Measurements from ENCODE around the gene ALG11.
"Not testable (repeated sequence)": the region's sequence is repeated elsewhere in the genome, so short reads cannot be mapped to it uniquely, and the experiment has no call there.

ALG11 gene

GRCh38 chr13:52030401-52030800 lies 18.2 kb downstream of the ALG11 start:
- DNase-seq = not testable (repeated sequence)

- DNase-seq = no peak
Observed at GRCh38 chr13:52033039-52033438, 20.8 kb downstream of the ALG11 start.

GRCh38 chr13:52034616-52035226 lies 22.5 kb downstream of the ALG11 start:
- DNase-seq = no peak

GRCh38 chr13:52036037-52036436 lies 23.8 kb downstream of the ALG11 start:
- DNase-seq = no peak

- DNase-seq = no peak
Observed at GRCh38 chr13:52043675-52044074, 31.5 kb downstream of the ALG11 start.

GRCh38 chr13:52047463-52047862 lies 35.3 kb downstream of the ALG11 start:
- DNase-seq = no peak

- DNase-seq = no peak
Observed at GRCh38 chr13:52048516-52048915, 36.3 kb downstream of the ALG11 start.

- no peak for DNase-seq
Observed at GRCh38 chr13:52051400-52051799, 39.2 kb downstream of the ALG11 start.

- no peak for DNase-seq
Observed at GRCh38 chr13:52053460-52053859, 41.3 kb downstream of the ALG11 start.

GRCh38 chr13:52061064-52061463 lies 48.9 kb downstream of the ALG11 start:
- not testable (repeated sequence) for DNase-seq

- DNase-seq = no peak
Observed at GRCh38 chr13:52061587-52061986, 49.4 kb downstream of the ALG11 start.

GRCh38 chr13:52067237-52067636 lies 55.0 kb downstream of the ALG11 start:
- no peak for DNase-seq

GRCh38 chr13:52070929-52071523 lies 58.8 kb downstream of the ALG11 start:
- DNase-seq = peak; percentile 13

Data from CD4-positive, alpha-beta T cell treated with Interleukin-6 for 4 hours (primary cell).